Upper lobe of right lung (tissue), 1 donor: Measurements from ENCODE around the gene WDR75. TPM values are rescaled to one million over a fixed set of nuclear protein-coding genes. Genes with fewer than 3 reads are reported as not detected.

ENCODE experiments used
- ATAC-seq: fragments of 200-7000 bp; cut with Tn5 transposase; one replicate; pipeline ENCODE4 v1.9.1; 2020; ENCODE audit warnings: mild to moderate bottlenecking, moderate library complexity
- DNase-seq: peaks from one replicate; pipeline ENCODE4 v3.0.0-alpha.2; 2020
- H3K27ac ChIP-seq: fragments of 200-600 bp; one replicate; pipeline ENCODE4 v1.8.0; 2022
- H3K27me3 ChIP-seq: fragments of 200-600 bp; one replicate; pipeline ENCODE4 v1.8.0; 2022; ENCODE audit warnings: mild to moderate bottlenecking
- H3K36me3 ChIP-seq: fragments of 200-600 bp; one replicate; pipeline ENCODE4 v1.8.0; 2022
- H3K4me1 ChIP-seq: fragments of 200-600 bp; one replicate; pipeline ENCODE4 v1.8.0; 2022
- H3K4me3 ChIP-seq: fragments of 200-600 bp; one replicate; pipeline ENCODE4 v1.8.0; 2022; ENCODE audit warnings: mild to moderate bottlenecking
- H3K9me3 ChIP-seq: fragments of 200-600 bp; one replicate; pipeline ENCODE4 v1.8.0; 2022
- intact Hi-C: fragments of 100-400 bp; cut with DNase I; formaldehyde crosslinking; loops from one replicate; pipeline ENCODE4 v1.11.0; 2022
- long read RNA-seq: library from polyadenylated mRNA; unstranded; transcript quantifications from one replicate; pipeline ENCODE4 v2.0.0, GENCODE V29; 2021
- total RNA-seq: library from RNA; stranded (reverse); fragmentation: NEBNext Ultra II Directional; extraction: Animal tissue kit (Norgen Biotek cat#: 25700); gene quantifications from one replicate; pipeline ENCODE4 v1.2.1, GENCODE V29; 2021
- TF ChIP-seq, protein P1 (sequence below): fragments of 200-600 bp; IDR thresholded peaks from one replicate; pipeline ENCODE4 v1.8.0; 2022; ENCODE audit warnings: antibody characterized with exemption
- donor health status: DM: no; HTN: yes; CAD: no; lungs with severe emphysema.

WDR75 gene
- total RNA-seq = 23.4 TPM
- long read RNA-seq, transcript WDR75-201 (21 exons, 2,701 nt) = major isoform, 10 of 17 reads
- long read RNA-seq, partial matches to known transcripts = 3 of 17 reads
- long read RNA-seq, other reads (novel, unspliced or antisense) = 3 of 17 reads

GRCh38 chr2:189440947-189441708 lies at the start of gene WDR75:
WDR75 (plus strand) TSS chr2:189441474; CDS start chr2:189441493, 19 bp downstream.
- DNase-seq (peak; percentile 93), ATAC-seq (peak; percentile 99)
- Histone ChIP-seq H3K27me3 (no peaks in the 10 kb centered on the region), H3K27ac (peak within 1 kb of the TSS; percentile 95), H3K4me3 (peak within 1 kb of the TSS; percentile 83), H3K4me1 (peaks cover 15% of the 10 kb centered on the region), H3K9me3 (no peaks in the 10 kb centered on the region), H3K36me3 (no peaks in the 10 kb centered on the region)
- TF ChIP-seq, protein P1, sequence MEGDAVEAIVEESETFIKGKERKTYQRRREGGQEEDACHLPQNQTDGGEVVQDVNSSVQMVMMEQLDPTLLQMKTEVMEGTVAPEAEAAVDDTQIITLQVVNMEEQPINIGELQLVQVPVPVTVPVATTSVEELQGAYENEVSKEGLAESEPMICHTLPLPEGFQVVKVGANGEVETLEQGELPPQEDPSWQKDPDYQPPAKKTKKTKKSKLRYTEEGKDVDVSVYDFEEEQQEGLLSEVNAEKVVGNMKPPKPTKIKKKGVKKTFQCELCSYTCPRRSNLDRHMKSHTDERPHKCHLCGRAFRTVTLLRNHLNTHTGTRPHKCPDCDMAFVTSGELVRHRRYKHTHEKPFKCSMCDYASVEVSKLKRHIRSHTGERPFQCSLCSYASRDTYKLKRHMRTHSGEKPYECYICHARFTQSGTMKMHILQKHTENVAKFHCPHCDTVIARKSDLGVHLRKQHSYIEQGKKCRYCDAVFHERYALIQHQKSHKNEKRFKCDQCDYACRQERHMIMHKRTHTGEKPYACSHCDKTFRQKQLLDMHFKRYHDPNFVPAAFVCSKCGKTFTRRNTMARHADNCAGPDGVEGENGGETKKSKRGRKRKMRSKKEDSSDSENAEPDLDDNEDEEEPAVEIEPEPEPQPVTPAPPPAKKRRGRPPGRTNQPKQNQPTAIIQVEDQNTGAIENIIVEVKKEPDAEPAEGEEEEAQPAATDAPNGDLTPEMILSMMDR = no peak
- intact Hi-C loops = no loop called here

- intact Hi-C loops = no loop called here
- TF ChIP-seq, protein P1 = no peak
- Histone ChIP-seq H3K9me3 (no peaks in the 10 kb centered on the region), H3K27me3 (no peaks in the 10 kb centered on the region), H3K36me3 (no peaks in the 10 kb centered on the region), H3K4me3 (no peak overlapping the region), H3K4me1 (no peaks in the 10 kb centered on the region), H3K27ac (no peak overlapping the region)
- ATAC-seq (no peak), DNase-seq (no peak)
These were observed 47.7 kb upstream of the WDR75 start for GRCh38 chr2:189393440-189394111.

DNA sequence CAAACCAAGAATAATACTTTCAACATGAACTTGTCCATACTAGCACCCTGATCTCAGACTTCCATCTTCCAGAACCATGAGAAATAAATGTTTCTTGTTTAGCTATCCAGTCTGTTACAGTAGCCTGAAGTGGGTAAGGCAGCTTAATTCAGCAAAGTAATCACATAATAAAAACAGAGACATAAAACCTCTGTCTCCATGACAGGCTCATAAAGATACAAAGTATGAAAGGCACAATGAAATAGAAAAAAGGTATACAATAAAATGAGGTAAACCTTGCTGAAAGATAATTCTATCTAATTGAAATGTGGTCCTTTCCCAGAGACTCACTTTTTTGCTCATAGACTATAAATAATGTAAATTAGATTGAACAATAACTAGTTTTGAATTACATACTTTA lies 46.7 kb upstream of the WDR75 start:
- no peak for DNase-seq
- Histone ChIP-seq H3K4me1 (no peaks in the 10 kb centered on the region), H3K36me3 (no peaks in the 10 kb centered on the region), H3K9me3 (no peaks in the 10 kb centered on the region), H3K27me3 (no peaks in the 10 kb centered on the region), H3K27ac (no peak overlapping the region), H3K4me3 (no peak overlapping the region)
- ATAC-seq = no peak
- intact Hi-C loops = no loop called here
- TF ChIP-seq, protein P1 = no peak

DNA sequence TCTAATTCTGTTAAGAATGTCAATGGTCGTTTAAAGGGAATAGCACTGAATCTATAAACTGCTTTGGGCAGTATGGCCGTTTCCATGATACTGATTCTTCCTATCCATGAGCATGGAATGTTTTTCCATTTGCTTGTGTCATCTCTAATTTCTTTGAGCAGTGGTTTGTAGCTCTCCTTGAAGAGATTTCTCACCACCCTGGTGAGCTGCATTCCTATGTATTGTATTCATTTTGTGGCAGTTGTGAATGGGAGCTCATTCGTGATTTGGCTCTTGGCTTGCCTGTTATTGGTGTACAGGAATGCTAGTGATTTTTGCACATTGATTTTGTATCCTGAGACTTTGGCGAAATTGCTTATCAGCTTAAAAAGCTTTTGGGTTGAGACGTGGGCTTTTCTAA lies 38.3 kb upstream of the WDR75 start:
- TF ChIP-seq, protein P1 = no peak
- ATAC-seq (no peak), DNase-seq (no peak)
- H3K27ac ChIP-seq = no peak overlapping the region
- no peaks in the 10 kb centered on the region for H3K9me3 ChIP-seq
- H3K4me1 ChIP-seq = no peaks in the 10 kb centered on the region
- H3K27me3 ChIP-seq = no peaks in the 10 kb centered on the region
- intact Hi-C loops = no loop called here
- H3K4me3 ChIP-seq = no peak overlapping the region
- no peaks in the 10 kb centered on the region for H3K36me3 ChIP-seq

GRCh38 chr2:189406586-189407233 lies 34.6 kb upstream of the WDR75 start:
- ATAC-seq (no peak), DNase-seq (no peak)
- intact Hi-C loops = no loop called here
- no peaks in the 10 kb centered on the region for H3K4me1 ChIP-seq
- TF ChIP-seq, protein P1 = no peak
- H3K9me3 ChIP-seq = no peaks in the 10 kb centered on the region
- no peak overlapping the region for H3K27ac ChIP-seq
- no peak overlapping the region for H3K4me3 ChIP-seq
- no peaks in the 10 kb centered on the region for H3K27me3 ChIP-seq
- no peaks in the 10 kb centered on the region for H3K36me3 ChIP-seq
